ENCODE data around the gene AKR1E2.

Gene AKR1E2

DNA sequence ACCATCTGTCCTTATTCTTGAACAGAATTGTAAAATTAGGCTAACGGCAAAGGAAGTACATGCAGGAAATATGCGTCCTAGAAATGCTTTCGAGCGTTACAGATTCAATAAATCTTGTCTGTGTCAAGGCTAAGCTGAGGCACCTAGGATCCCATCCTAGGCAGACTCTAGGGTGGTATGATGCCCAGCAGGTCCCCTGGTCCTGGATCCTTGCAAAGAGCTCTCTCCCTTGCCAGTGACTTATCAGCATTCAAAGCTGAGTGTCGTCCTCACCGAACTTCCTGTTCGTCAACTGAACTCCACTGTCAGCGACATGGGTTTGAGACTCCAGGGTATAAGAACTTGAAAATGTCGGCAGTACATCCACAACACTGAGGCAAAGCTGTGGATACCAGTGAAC is 61.5 kb downstream of the AKR1E2 start (continued):
- TF ChIP-seq ZNF623 (tag by site-specific recombination; IDR thresholded peaks at IDR 0.05) (no peak), ZNF626 (tag by site-specific recombination; IDR thresholded peaks at IDR 0.05) (no peak)

DNA sequence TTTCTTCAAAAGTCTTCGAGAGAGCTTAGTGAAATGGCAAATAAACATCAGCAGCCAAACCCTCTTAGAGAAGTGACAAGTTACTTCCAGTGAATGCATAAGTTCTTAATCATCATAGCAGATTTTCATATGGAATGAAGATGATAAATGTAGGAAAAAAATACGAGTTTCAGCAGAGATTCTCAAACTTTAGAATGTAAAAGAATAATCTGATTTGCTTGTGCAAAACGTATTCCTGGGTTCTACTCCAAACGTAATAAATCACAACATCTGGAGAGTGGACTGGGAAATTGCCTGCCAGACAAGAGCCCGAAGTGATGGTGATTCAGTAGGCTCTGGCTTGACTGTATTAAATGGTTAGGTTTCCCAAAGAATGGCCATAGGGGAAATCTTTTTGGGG is 62.2 kb downstream of the AKR1E2 start:
- TF ChIP-seq ZNF776 (tag by site-specific recombination; IDR thresholded peaks at IDR 0.05; ENCODE audit: borderline replicate concordance), result no peak
- no peak for TF ChIP-seq ZNF221 (tag by site-specific recombination; IDR thresholded peaks at IDR 0.05; ENCODE audit: borderline replicate concordance)
- TF ChIP-seq ZNF354C (tag by site-specific recombination; IDR thresholded peaks at IDR 0.05; ENCODE audit: borderline replicate concordance, low read depth), result no peak
- TF ChIP-seq ZBTB20 (tag by site-specific recombination; IDR thresholded peaks at IDR 0.05), result no peak
- no peak for TF ChIP-seq ZNF266 (tag by site-specific recombination; IDR thresholded peaks at IDR 0.05; ENCODE audit: low read depth)
- no peak for TF ChIP-seq ZNF211 (tag by site-specific recombination; IDR thresholded peaks at IDR 0.05; ENCODE audit: low read depth)
- TF ChIP-seq ZNF423 (tag by site-specific recombination; IDR thresholded peaks at IDR 0.05), result no peak
- TF ChIP-seq KLF10 (tag by site-specific recombination; IDR thresholded peaks at IDR 0.05), result no peak
- TF ChIP-seq KLF16 (tag by site-specific recombination; IDR thresholded peaks at IDR 0.05), result no peak
- no peak for TF ChIP-seq YY2 (tag by site-specific recombination; IDR thresholded peaks at IDR 0.05)
- no peak for TF ChIP-seq KLF7 (tag by site-specific recombination; IDR thresholded peaks at IDR 0.05; ENCODE audit: borderline replicate concordance)
- TF ChIP-seq, protein P1, sequence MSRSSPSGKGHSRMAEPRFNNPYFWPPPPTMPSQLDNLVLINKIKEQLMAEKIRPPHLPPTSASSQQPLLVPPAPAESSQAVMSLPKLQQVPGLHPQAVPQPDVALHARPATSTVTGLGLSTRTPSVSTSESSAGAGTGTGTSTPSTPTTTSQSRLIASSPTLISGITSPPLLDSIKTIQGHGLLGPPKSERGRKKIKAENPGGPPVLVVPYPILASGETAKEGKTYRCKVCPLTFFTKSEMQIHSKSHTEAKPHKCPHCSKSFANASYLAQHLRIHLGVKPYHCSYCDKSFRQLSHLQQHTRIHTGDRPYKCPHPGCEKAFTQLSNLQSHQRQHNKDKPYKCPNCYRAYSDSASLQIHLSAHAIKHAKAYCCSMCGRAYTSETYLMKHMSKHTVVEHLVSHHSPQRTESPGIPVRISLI (tag by site-specific recombination; IDR thresholded peaks at IDR 0.05), result no peak
- TF ChIP-seq, protein P2, sequence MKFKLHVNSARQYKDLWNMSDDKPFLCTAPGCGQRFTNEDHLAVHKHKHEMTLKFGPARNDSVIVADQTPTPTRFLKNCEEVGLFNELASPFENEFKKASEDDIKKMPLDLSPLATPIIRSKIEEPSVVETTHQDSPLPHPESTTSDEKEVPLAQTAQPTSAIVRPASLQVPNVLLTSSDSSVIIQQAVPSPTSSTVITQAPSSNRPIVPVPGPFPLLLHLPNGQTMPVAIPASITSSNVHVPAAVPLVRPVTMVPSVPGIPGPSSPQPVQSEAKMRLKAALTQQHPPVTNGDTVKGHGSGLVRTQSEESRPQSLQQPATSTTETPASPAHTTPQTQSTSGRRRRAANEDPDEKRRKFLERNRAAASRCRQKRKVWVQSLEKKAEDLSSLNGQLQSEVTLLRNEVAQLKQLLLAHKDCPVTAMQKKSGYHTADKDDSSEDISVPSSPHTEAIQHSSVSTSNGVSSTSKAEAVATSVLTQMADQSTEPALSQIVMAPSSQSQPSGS (tag by site-specific recombination; IDR thresholded peaks at IDR 0.05; ENCODE audit: low read depth), result no peak
- TF ChIP-seq ZNF529 (tag by site-specific recombination; IDR thresholded peaks at IDR 0.05; ENCODE audit: insufficient replicate concordance), result no peak
- no peak for TF ChIP-seq MYNN (tag by site-specific recombination; IDR thresholded peaks at IDR 0.05; ENCODE audit: borderline replicate concordance)
- TF ChIP-seq, protein P3, sequence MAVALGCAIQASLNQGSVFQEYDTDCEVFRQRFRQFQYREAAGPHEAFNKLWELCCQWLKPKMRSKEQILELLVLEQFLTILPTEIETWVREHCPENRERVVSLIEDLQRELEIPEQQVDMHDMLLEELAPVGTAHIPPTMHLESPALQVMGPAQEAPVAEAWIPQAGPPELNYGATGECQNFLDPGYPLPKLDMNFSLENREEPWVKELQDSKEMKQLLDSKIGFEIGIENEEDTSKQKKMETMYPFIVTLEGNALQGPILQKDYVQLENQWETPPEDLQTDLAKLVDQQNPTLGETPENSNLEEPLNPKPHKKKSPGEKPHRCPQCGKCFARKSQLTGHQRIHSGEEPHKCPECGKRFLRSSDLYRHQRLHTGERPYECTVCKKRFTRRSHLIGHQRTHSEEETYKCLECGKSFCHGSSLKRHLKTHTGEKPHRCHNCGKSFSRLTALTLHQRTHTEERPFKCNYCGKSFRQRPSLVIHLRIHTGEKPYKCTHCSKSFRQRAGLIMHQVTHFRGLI (tag by site-specific recombination; IDR thresholded peaks at IDR 0.05), result no peak
- TF ChIP-seq, protein P4, sequence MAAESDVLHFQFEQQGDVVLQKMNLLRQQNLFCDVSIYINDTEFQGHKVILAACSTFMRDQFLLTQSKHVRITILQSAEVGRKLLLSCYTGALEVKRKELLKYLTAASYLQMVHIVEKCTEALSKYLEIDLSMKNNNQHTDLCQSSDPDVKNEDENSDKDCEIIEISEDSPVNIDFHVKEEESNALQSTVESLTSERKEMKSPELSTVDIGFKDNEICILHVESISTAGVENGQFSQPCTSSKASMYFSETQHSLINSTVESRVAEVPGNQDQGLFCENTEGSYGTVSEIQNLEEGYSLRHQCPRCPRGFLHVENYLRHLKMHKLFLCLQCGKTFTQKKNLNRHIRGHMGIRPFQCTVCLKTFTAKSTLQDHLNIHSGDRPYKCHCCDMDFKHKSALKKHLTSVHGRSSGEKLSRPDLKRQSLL (tag by site-specific recombination; IDR thresholded peaks at IDR 0.05), result no peak
- no peak for TF ChIP-seq ZNF530 (tag by site-specific recombination; IDR thresholded peaks at IDR 0.05; ENCODE audit: low read depth)
- TF ChIP-seq, protein P5, sequence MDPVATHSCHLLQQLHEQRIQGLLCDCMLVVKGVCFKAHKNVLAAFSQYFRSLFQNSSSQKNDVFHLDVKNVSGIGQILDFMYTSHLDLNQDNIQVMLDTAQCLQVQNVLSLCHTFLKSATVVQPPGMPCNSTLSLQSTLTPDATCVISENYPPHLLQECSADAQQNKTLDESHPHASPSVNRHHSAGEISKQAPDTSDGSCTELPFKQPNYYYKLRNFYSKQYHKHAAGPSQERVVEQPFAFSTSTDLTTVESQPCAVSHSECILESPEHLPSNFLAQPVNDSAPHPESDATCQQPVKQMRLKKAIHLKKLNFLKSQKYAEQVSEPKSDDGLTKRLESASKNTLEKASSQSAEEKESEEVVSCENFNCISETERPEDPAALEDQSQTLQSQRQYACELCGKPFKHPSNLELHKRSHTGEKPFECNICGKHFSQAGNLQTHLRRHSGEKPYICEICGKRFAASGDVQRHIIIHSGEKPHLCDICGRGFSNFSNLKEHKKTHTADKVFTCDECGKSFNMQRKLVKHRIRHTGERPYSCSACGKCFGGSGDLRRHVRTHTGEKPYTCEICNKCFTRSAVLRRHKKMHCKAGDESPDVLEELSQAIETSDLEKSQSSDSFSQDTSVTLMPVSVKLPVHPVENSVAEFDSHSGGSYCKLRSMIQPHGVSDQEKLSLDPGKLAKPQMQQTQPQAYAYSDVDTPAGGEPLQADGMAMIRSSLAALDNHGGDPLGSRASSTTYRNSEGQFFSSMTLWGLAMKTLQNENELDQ (tag by site-specific recombination; IDR thresholded peaks at IDR 0.05; ENCODE audit: low read depth), result no peak
- no peak overlapping the region for H3K4me3 ChIP-seq (ENCODE audit: low read depth, low read length)
- H3K9me3 ChIP-seq (ENCODE audit: control insufficient read depth, insufficient read depth, low read depth, low read length), result no peaks in the 10 kb centered on the region
- H3K4me1 ChIP-seq (ENCODE audit: control insufficient read depth, insufficient read depth, low read length), result no peaks in the 10 kb centered on the region
- POLR2A ChIA-PET, result no interaction called here
- CTCF ChIA-PET, result interaction anchor here (0.6 kb wide), 2 partner anchors 34 to 59 kb away, joined by 3 to 4 read pairs; no protein-coding TSS in a partner anchor
- H3K36me3 ChIP-seq (ENCODE audit: control insufficient read depth in 2 of 2, insufficient read depth in 1 of 2, low read length in 2 of 2), result no peaks in the 10 kb centered on the region
- H3K27ac ChIP-seq (ENCODE audit: extremely low read depth, low read depth, low read length), result no peak overlapping the region

All from HEK293 (cell line).